ENCODE measurements around the gene ABCC1. TPM values are rescaled to one million over a fixed set of nuclear protein-coding genes. Genes with fewer than 3 reads are reported as not detected.

Gene ABCC1
- total RNA-seq, 1 donor from 2014 or later: 49.8 TPM

DNA sequence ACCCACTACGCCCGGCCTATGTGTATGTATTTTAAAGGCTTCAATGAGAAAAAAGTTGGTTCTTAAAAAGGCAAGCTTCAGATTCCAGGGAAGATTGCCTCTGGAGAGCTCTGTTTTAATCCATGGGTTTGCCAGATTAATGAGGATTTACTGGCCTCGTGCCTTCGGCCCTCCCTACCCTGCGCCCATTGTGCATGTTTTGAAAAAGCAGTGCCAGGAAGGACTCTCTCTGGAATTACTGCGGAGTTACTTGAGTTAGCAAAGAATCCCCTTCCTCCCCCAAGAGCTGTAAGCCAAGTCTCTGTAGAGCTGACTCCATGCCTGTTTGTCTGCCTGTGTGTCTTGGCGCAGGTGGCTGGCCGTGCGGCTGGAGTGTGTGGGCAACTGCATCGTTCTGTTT, 175.0 kb downstream of the ABCC1 start:
- Mint-ChIP-seq H3K9me3 (peaks cover 4% of the 10 kb centered on the region), H3K27ac (no peak overlapping the region), H3K4me1 (peaks cover 4% of the 10 kb centered on the region), H3K4me3 (no peak overlapping the region), H3K27me3 (no peaks in the 10 kb centered on the region), H3K36me3 (ENCODE audit: low read depth) (peaks cover 80% of the 10 kb centered on the region)
- no peak for TF ChIP-seq CTCF (IDR thresholded peaks at IDR 0.05)
- ChIA-PET CTCF (interaction anchor here (0.7 kb wide), 1 partner anchor 247 kb away, joined by 3 read pairs; no protein-coding TSS in a partner anchor), POLR2A (no interaction called here)
- DNase-seq (no peak), ATAC-seq (ENCODE audit: low read depth) (no peak)
- intact Hi-C loops (cut with micrococcal nuclease): loop anchor here (10.0 kb wide), 2 partner anchors 60 to 90 kb away; no protein-coding TSS in a partner anchor

DNA sequence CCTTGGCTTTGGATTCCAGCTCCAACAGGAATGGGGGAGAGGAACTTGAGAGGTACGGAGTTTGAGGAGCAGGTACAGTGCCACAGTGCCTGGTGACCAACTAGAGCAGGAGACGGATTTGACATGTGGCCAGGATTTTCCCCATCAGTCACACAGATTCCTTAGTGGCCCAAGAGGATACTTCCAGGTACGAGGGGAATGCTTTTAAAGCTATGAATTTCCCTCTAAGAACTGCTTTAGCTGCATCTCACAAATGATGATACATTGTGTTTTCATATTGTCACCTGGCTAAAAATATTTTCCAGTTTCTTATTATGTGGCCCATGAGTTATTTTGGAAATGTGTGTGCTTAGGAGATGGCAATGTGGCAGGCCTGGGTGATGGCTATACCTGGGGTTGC, 175.6 kb downstream of the ABCC1 start:
- no peak for TF ChIP-seq CTCF (IDR thresholded peaks at IDR 0.05)
- DNase-seq (no peak), ATAC-seq (ENCODE audit: low read depth) (no peak)
- POLR2A ChIA-PET: no interaction called here
- intact Hi-C loops (cut with micrococcal nuclease): loop anchor here (5.0 to 10.0 kb wide), 3 partner anchors 60 to 303 kb away; no protein-coding TSS in a partner anchor
- H3K4me3 Mint-ChIP-seq: no peak overlapping the region
- peaks cover 4% of the 10 kb centered on the region for H3K9me3 Mint-ChIP-seq
- peaks cover 79% of the 10 kb centered on the region for H3K36me3 Mint-ChIP-seq (ENCODE audit: low read depth)
- CTCF ChIA-PET: interaction anchor here (0.7 kb wide), 1 partner anchor 247 kb away, joined by 3 read pairs; no protein-coding TSS in a partner anchor
- no peak overlapping the region for H3K27ac Mint-ChIP-seq
- peaks cover 4% of the 10 kb centered on the region for H3K4me1 Mint-ChIP-seq
- H3K27me3 Mint-ChIP-seq: no peaks in the 10 kb centered on the region

- no peak for TF ChIP-seq CTCF (IDR thresholded peaks at IDR 0.05)
- Mint-ChIP-seq H3K36me3 (ENCODE audit: low read depth) (peaks cover 75% of the 10 kb centered on the region), H3K27ac (no peak overlapping the region), H3K27me3 (no peaks in the 10 kb centered on the region), H3K9me3 (peaks cover 4% of the 10 kb centered on the region), H3K4me1 (peaks cover 4% of the 10 kb centered on the region), H3K4me3 (no peak overlapping the region)
- intact Hi-C loops (cut with micrococcal nuclease): loop anchor here (1.0 to 10.0 kb wide), 6 partner anchors 58 to 700 kb away; no protein-coding TSS in a partner anchor
- ChIA-PET POLR2A (no interaction called here), CTCF (interaction anchor here (1.4 to 2.9 kb wide), 4 partner anchors 120 to 363 kb away, joined by 4 to 21 read pairs (median 10); no protein-coding TSS in a partner anchor)
- DNase-seq (no peak), ATAC-seq (ENCODE audit: low read depth) (no peak)
These were observed 177.5 kb downstream of the ABCC1 start for GRCh38 chr16:16126896-16127295.

GRCh38 chr16:16127469-16128116, 178.2 kb downstream of the ABCC1 start:
- DNase-seq (peak; percentile 59), ATAC-seq (ENCODE audit: low read depth) (peak; percentile 92)
- Mint-ChIP-seq H3K36me3 (ENCODE audit: low read depth) (peaks cover 75% of the 10 kb centered on the region), H3K4me3 (no peak overlapping the region), H3K4me1 (peaks cover 4% of the 10 kb centered on the region), H3K27me3 (no peaks in the 10 kb centered on the region), H3K27ac (no peak overlapping the region), H3K9me3 (peaks cover 4% of the 10 kb centered on the region)
- peak; percentile 57 for TF ChIP-seq CTCF (IDR thresholded peaks at IDR 0.05)
- ChIA-PET CTCF (interaction anchor here (0.6 to 2.9 kb wide), 7 partner anchors 20 to 721 kb away, joined by 3 to 21 read pairs (median 4); no protein-coding TSS in a partner anchor), POLR2A (interaction anchor here (0.6 to 0.7 kb wide), 2 partner anchors 267 to 371 kb away, joined by 3 to 7 read pairs; no protein-coding TSS in a partner anchor)
- intact Hi-C loops (cut with micrococcal nuclease): loop anchor here (1.0 to 10.0 kb wide), 6 partner anchors 57 to 701 kb away; no protein-coding TSS in a partner anchor

DNA sequence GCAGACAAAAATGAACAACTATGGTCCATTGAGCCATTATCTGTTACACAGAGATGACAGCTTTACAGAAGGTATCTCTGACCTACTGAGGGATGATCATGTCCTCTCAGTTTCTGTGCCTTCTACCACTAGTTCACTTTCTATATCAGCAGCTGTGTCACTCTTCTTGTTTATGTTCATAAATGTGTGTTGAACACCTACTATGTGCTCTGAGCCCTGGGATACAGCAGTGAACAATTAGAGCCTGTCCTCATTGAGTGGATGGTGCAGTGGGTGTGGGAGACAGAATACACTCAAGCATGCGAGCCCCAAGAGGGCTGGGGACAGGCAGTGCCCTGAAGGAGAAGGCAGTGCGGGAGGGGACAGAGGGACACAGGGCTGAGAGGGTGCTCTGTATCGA, 181.8 kb downstream of the ABCC1 start:
- Mint-ChIP-seq H3K27ac (no peak overlapping the region), H3K36me3 (ENCODE audit: low read depth) (peaks cover 78% of the 10 kb centered on the region), H3K4me3 (no peak overlapping the region), H3K9me3 (no peaks in the 10 kb centered on the region), H3K27me3 (no peaks in the 10 kb centered on the region), H3K4me1 (peaks cover 4% of the 10 kb centered on the region)
- DNase-seq (no peak), ATAC-seq (ENCODE audit: low read depth) (no peak)
- ChIA-PET POLR2A (no interaction called here), CTCF (no interaction called here)
- no peak for TF ChIP-seq CTCF (IDR thresholded peaks at IDR 0.05)
- intact Hi-C loops (cut with micrococcal nuclease): no loop called here

All from activated B cell treated with CpG ODN at 0.5 μM for 24 hours (primary cell).